Calu3 (cell line): Measurements from ENCODE around the gene CELF5. TPM values are rescaled to one million over a fixed set of nuclear protein-coding genes. Genes with fewer than 3 reads are reported as not detected.
"Not testable (repeated sequence)": the region's sequence is repeated elsewhere in the genome, so short reads cannot be mapped to it uniquely, and the experiment has no call there.

Experiments used
- BruUV-seq: library from RNA; stranded (reverse); fragments of 400-500 nt; replicated peaks from 2 replicates; lab custom pipeline; 2021; lab: Mats Ljungman, UMichigan
- CTCF ChIA-PET: fragments of 300-600 bp; sonication (Branson Sonifier 250); formaldehyde crosslinking; loops from one replicate; lab custom pipeline; 2022; ENCODE audit warnings: antibody characterized with exemption; lab: Charles Lee
- DNase-seq: peaks from one replicate; pipeline ENCODE4 v3.0.0; 2022
- H3K27ac Mint-ChIP-seq: one replicate; pipeline ENCODE4 v1.8.0; 2022; ENCODE audit warnings: mixed read lengths; ENCODE audit not compliant: unreplicated experiment
- H3K27me3 Mint-ChIP-seq: one replicate; pipeline ENCODE4 v1.8.0; 2022; ENCODE audit warnings: mixed read lengths; ENCODE audit not compliant: unreplicated experiment
- H3K36me3 Mint-ChIP-seq: one replicate; pipeline ENCODE4 v1.8.0; 2022; ENCODE audit warnings: mild to moderate bottlenecking, moderate library complexity, mixed read lengths; ENCODE audit not compliant: insufficient read depth, unreplicated experiment
- H3K4me1 Mint-ChIP-seq: one replicate; pipeline ENCODE4 v1.8.0; 2022; ENCODE audit warnings: mild to moderate bottlenecking, low read depth, mixed read lengths; ENCODE audit not compliant: unreplicated experiment
- H3K4me3 Mint-ChIP-seq: one replicate; pipeline ENCODE4 v1.8.0; 2022; ENCODE audit warnings: mild to moderate bottlenecking, low read depth, moderate library complexity, mixed read lengths; ENCODE audit not compliant: unreplicated experiment
- H3K9me3 Mint-ChIP-seq: one replicate; pipeline ENCODE4 v1.8.0; 2022; ENCODE audit warnings: low read depth, mixed read lengths; ENCODE audit not compliant: unreplicated experiment
- intact Hi-C: fragments of 100-400 bp; cut with micrococcal nuclease; formaldehyde crosslinking; loops from one replicate; pipeline ENCODE4 v1.10.0; 2022; ENCODE audit not compliant: unreplicated experiment
- total RNA-seq: library from RNA; stranded (reverse); gene quantifications from 2 replicates; pipeline ENCODE4 v1.2.3, GENCODE V29; 2022
- TF ChIP-seq, protein P1 (sequence below): fragments of 200-600 bp; IDR thresholded peaks from one replicate; pipeline ENCODE4 v1.8.0; 2022; ENCODE audit warnings: antibody characterized with exemption; ENCODE audit not compliant: unreplicated experiment

Gene CELF5
- total RNA-seq, 1 experiment from 2014 or later: 0.40 TPM

DNA sequence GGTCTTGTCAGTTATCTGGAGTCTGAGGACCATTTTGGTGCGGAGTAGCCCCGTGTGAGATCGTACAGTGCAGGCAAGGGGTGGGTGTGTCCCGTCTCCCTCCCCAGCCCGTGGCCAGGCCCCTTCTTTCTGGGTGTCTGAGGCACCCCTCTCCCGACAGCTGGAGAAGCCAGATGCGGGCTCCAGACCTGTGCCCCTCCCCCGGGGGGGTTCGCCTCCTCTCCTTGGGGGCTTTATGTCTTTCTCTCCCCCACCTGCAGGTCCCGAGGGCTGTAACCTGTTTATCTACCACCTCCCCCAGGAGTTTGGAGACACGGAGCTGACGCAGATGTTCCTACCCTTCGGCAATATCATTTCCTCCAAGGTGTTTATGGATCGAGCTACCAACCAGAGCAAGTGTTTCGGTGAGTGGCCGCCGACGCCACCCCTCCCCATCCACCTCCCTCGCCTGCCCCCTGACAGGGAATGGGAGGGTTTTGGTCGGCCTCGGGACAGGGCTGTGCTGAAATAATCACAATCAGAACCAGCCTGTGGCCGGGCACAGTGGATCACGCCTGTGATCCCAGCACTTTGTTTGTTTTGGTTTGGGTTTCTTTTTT is 65.6 kb downstream of the CELF5 start:
- intact Hi-C loops: no loop called here
- CTCF ChIA-PET: interaction anchor here (0.7 kb wide), 1 partner anchor 195 kb away, joined by 4 read pairs; no protein-coding TSS in a partner anchor

DNA sequence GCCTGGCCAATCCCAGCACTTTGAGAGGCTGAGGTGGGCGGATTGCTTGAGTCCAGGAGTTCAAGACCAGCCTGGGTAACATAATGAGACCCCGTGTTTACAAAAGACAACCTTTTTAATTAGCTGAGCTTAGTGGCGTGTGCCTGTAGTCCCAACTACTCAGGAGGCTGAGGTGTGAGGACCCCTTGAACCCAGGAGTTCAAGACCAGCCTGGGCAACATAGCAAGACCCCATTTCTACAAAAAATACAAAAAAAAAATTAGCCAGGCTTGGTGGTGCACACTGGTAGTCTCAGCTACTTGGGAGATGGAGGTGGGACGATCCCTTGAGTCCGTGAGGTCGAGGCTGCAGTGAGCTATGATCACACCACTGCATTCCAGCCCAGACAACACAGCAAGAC is 66.4 kb downstream of the CELF5 start:
- intact Hi-C loops, DNase-seq, H3K36me3 Mint-ChIP-seq, H3K4me3 Mint-ChIP-seq, H3K4me1 Mint-ChIP-seq, CTCF ChIA-PET, H3K9me3 Mint-ChIP-seq, BruUV-seq, H3K27ac Mint-ChIP-seq: not testable (repeated sequence)
- peaks cover 31% of the 10 kb centered on the region for H3K27me3 Mint-ChIP-seq

More for the DNA sequence above, 65.6 kb downstream of the CELF5 start:
- peaks cover 4% of the 10 kb centered on the region for H3K36me3 Mint-ChIP-seq
- H3K4me1 Mint-ChIP-seq: no peaks in the 10 kb centered on the region
- no TSS peak for BruUV-seq
- no peak overlapping the region for H3K4me3 Mint-ChIP-seq
- DNase-seq: no peak
- peaks cover 31% of the 10 kb centered on the region for H3K27me3 Mint-ChIP-seq
- TF ChIP-seq, protein P1, sequence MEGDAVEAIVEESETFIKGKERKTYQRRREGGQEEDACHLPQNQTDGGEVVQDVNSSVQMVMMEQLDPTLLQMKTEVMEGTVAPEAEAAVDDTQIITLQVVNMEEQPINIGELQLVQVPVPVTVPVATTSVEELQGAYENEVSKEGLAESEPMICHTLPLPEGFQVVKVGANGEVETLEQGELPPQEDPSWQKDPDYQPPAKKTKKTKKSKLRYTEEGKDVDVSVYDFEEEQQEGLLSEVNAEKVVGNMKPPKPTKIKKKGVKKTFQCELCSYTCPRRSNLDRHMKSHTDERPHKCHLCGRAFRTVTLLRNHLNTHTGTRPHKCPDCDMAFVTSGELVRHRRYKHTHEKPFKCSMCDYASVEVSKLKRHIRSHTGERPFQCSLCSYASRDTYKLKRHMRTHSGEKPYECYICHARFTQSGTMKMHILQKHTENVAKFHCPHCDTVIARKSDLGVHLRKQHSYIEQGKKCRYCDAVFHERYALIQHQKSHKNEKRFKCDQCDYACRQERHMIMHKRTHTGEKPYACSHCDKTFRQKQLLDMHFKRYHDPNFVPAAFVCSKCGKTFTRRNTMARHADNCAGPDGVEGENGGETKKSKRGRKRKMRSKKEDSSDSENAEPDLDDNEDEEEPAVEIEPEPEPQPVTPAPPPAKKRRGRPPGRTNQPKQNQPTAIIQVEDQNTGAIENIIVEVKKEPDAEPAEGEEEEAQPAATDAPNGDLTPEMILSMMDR: no peak
- no peak overlapping the region for H3K27ac Mint-ChIP-seq
- no peaks in the 10 kb centered on the region for H3K9me3 Mint-ChIP-seq

GRCh38 chr19:3291644-3292043 is 67.2 kb downstream of the CELF5 start:
- Mint-ChIP-seq H3K9me3 (no peaks in the 10 kb centered on the region), H3K27ac (no peak overlapping the region), H3K4me1 (no peaks in the 10 kb centered on the region), H3K27me3 (peaks cover 31% of the 10 kb centered on the region), H3K36me3 (no peaks in the 10 kb centered on the region), H3K4me3 (no peak overlapping the region)
- CTCF ChIA-PET: no interaction called here
- no peak for DNase-seq
- BruUV-seq: no TSS peak
- TF ChIP-seq, protein P1: no peak
- intact Hi-C loops: no loop called here

DNA sequence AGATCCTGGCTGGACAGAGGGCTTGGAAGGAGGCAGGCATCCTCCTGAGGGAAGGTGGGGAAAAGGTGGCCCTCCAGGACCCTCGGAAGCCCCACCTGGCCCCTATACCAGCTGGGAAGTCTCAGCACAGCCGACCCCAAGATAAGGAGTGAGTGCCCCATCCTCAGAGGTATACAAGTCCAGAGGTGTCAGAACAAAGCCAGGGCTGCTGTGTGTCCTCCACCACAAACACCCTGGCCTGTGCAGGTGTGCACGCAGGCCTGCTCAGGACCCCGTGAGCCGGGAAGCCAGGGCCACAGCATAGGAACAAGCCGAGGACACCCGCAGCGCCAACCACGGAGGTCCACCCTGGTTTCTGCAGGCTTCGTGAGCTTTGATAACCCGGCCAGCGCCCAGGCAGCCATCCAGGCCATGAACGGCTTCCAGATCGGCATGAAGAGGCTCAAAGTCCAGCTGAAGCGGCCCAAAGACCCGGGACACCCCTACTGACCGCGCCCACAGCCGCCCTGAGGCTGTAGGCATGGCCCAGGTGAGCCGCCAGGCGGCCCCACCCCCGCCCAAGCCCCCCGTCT is 68.6 kb downstream of the CELF5 start:
- H3K4me1 Mint-ChIP-seq: no peaks in the 10 kb centered on the region
- peaks cover 23% of the 10 kb centered on the region for H3K27me3 Mint-ChIP-seq
- no TSS peak for BruUV-seq
- no peak overlapping the region for H3K27ac Mint-ChIP-seq
- no peaks in the 10 kb centered on the region for H3K9me3 Mint-ChIP-seq
- CTCF ChIA-PET: no interaction called here
- H3K4me3 Mint-ChIP-seq: no peak overlapping the region
- no peaks in the 10 kb centered on the region for H3K36me3 Mint-ChIP-seq
- no peak for DNase-seq
- intact Hi-C loops: no loop called here
- TF ChIP-seq, protein P1: no peak

GRCh38 chr19:3293560-3293959 is 69.1 kb downstream of the CELF5 start:
- TF ChIP-seq, protein P1: no peak
- intact Hi-C loops: no loop called here

More at GRCh38 chr19:3293560-3293959, 69.1 kb downstream of the CELF5 start:
- no TSS peak for BruUV-seq
- no peak for DNase-seq
- peaks cover 23% of the 10 kb centered on the region for H3K27me3 Mint-ChIP-seq
- CTCF ChIA-PET: no interaction called here
- H3K4me3 Mint-ChIP-seq: no peak overlapping the region
- no peaks in the 10 kb centered on the region for H3K9me3 Mint-ChIP-seq
- H3K36me3 Mint-ChIP-seq: no peaks in the 10 kb centered on the region
- no peaks in the 10 kb centered on the region for H3K4me1 Mint-ChIP-seq
- no peak overlapping the region for H3K27ac Mint-ChIP-seq
